Mammary epithelial cell (primary cell): ENCODE measurements around the gene KCNQ1.

Experiments used
- EZH2 ChIP-seq: IDR thresholded peaks from 2 replicates; pipeline ENCODE4 v1.6.1; 2012; ENCODE audit warnings: low read length, inconsistent platforms, borderline replicate concordance
- TF ChIP-seq, protein P1 (sequence below), 2 donors: IDR thresholded peaks in 1 of 2; conservative IDR thresholded peaks in 1 of 2; 2 replicates each; pipeline ENCODE4 v1.5.1; 2011 to 2012; ENCODE audit warnings: inconsistent platforms in 2 of 2, low read length in 2 of 2, mild to moderate bottlenecking in 2 of 2, control low read depth in 1 of 2, low read depth in 1 of 2; ENCODE audit not compliant: insufficient read depth in 1 of 2; ENCODE audit errors: extremely low read depth in 1 of 2

DNA sequence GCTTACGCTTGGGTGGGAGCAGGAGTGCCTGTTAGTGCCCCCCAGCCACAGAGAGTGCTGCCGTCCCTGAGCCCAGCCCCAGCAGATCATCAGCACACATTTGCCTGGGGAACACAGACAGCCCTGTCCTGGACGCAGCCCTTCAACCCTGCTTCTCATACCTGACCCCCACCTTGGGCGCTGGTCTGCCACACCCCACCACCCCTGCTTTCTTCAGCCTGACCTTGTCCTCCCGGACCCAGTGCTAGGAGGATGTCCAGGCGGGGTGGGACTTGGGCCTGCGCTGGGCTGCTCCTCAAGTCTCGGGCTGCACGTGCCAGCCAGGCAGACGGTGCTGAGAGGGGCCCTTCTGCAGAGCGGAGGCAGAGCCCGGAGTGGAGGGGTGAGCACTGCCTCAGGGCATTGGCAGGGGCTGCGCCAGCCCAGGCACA is 135.8 kb downstream of the KCNQ1 start:
- TF ChIP-seq, protein P1, sequence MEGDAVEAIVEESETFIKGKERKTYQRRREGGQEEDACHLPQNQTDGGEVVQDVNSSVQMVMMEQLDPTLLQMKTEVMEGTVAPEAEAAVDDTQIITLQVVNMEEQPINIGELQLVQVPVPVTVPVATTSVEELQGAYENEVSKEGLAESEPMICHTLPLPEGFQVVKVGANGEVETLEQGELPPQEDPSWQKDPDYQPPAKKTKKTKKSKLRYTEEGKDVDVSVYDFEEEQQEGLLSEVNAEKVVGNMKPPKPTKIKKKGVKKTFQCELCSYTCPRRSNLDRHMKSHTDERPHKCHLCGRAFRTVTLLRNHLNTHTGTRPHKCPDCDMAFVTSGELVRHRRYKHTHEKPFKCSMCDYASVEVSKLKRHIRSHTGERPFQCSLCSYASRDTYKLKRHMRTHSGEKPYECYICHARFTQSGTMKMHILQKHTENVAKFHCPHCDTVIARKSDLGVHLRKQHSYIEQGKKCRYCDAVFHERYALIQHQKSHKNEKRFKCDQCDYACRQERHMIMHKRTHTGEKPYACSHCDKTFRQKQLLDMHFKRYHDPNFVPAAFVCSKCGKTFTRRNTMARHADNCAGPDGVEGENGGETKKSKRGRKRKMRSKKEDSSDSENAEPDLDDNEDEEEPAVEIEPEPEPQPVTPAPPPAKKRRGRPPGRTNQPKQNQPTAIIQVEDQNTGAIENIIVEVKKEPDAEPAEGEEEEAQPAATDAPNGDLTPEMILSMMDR (conservative IDR thresholded peaks at IDR 0.05 in 1 of 2, IDR thresholded peaks at IDR 0.05 in 1 of 2; ENCODE audit: extremely low read depth in 1 of 2, insufficient read depth in 1 of 2, low read depth in 1 of 2, low read length in 2 of 2): no peak
- TF ChIP-seq EZH2: no peak
